Lower lobe of right lung (tissue), 2 donors: Measurements from ENCODE around the gene SMIM20. TPM values are rescaled to one million over a fixed set of nuclear protein-coding genes. Genes with fewer than 3 reads are reported as not detected.
A peak's percentile ranks its signal among the peaks of the same experiment; 100 is the strongest.
"Not testable (repeated sequence)": the region's sequence is repeated elsewhere in the genome, so short reads cannot be mapped to it uniquely, and the experiment has no call there.

ENCODE experiments used
- ATAC-seq, 2 donors: fragments of 200-7000 bp; cut with Tn5 transposase; one replicate each; pipeline ENCODE4 v1.9.1; 2020 to 2022; ENCODE audit warnings: mild to moderate bottlenecking in 2 of 2, moderate library complexity in 2 of 2
- DNase-seq: peaks from one replicate; pipeline ENCODE4 v3.0.0-alpha.2; 2020
- H3K27ac ChIP-seq: fragments of 200-600 bp; one replicate; pipeline ENCODE4 v1.8.0; 2022
- H3K27me3 ChIP-seq: fragments of 200-600 bp; one replicate; pipeline ENCODE4 v1.8.0; 2022; ENCODE audit warnings: low read depth
- H3K36me3 ChIP-seq: fragments of 200-600 bp; one replicate; pipeline ENCODE4 v1.8.0; 2022; ENCODE audit warnings: mild to moderate bottlenecking
- H3K4me1 ChIP-seq: fragments of 200-600 bp; one replicate; pipeline ENCODE4 v1.8.0; 2022
- H3K4me3 ChIP-seq: fragments of 200-600 bp; one replicate; pipeline ENCODE4 v1.8.0; 2022; ENCODE audit warnings: mild to moderate bottlenecking
- H3K9me3 ChIP-seq: fragments of 200-600 bp; one replicate; pipeline ENCODE4 v1.8.0; 2022
- intact Hi-C: fragments of 100-400 bp; cut with DNase I; formaldehyde crosslinking; loops from one replicate; pipeline ENCODE4 v1.11.0; 2022
- long read RNA-seq: library from polyadenylated mRNA; unstranded; transcript quantifications from one replicate; pipeline ENCODE4 v2.0.0, GENCODE V29; 2021
- total RNA-seq: library from RNA; stranded (reverse); fragmentation: NEBNext Ultra II Directional; extraction: Animal tissue kit (Norgen Biotek cat#: 25700); gene quantifications from one replicate; pipeline ENCODE4 v1.2.1, GENCODE V29; 2021
- TF ChIP-seq, protein P1 (sequence below): fragments of 200-600 bp; IDR thresholded peaks from one replicate; pipeline ENCODE4 v1.8.0; 2022; ENCODE audit warnings: antibody characterized with exemption, mild to moderate bottlenecking
- donor health status: DM: no; HTN: yes; CAD: no; lungs with severe emphysema.

The SMIM20 gene
- total RNA-seq = 25.7 TPM
- long read RNA-seq, transcript SMIM20-201 (3 exons, 935 nt) = major isoform, 21 of 25 reads
- long read RNA-seq, partial matches to known transcripts = 0 of 25 reads
- long read RNA-seq, other reads (novel, unspliced or antisense) = 1 of 25 reads

DNA sequence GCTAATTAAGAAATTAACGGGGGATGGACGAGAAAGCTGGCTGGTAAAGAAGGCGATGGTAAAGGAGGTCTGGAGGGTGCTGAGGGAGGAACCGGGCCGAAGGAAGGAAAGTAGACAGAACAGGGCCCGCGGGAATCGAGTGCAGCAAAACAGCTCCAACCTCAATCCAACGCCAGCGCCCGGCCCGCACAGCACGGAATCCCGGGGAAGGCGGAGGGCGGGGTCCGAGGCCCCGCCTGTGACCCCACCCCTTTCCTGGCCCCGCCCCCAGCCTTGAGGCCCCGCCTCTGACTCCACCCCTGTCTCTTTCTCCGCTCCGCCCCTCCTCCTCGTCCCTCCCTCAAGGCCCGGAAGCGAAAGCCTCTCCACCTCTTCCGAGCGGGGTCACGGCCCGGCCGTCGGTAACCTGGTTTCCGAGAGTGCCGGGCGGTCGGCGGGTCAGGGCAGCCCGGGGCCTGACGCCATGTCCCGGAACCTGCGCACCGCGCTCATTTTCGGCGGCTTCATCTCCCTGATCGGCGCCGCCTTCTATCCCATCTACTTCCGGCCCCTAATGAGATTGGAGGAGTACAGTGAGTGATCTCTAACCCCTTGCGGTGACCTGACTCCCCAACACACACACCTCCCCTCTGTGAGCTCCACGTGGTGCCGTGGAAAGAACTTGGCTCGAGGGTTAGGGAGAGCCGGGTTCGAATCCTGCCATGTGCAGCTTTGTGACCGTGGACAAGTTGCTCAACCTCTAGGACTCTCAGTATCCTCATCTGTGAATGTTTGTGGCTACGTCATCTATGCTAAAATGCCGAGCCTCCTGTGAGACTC, at the start of gene SMIM20:
TSS of gene SMIM20 (plus strand) at position 370 of the 819 bp plus-strand sequence. CDS start at position 464, 94 bp downstream.
- TF ChIP-seq, protein P1, sequence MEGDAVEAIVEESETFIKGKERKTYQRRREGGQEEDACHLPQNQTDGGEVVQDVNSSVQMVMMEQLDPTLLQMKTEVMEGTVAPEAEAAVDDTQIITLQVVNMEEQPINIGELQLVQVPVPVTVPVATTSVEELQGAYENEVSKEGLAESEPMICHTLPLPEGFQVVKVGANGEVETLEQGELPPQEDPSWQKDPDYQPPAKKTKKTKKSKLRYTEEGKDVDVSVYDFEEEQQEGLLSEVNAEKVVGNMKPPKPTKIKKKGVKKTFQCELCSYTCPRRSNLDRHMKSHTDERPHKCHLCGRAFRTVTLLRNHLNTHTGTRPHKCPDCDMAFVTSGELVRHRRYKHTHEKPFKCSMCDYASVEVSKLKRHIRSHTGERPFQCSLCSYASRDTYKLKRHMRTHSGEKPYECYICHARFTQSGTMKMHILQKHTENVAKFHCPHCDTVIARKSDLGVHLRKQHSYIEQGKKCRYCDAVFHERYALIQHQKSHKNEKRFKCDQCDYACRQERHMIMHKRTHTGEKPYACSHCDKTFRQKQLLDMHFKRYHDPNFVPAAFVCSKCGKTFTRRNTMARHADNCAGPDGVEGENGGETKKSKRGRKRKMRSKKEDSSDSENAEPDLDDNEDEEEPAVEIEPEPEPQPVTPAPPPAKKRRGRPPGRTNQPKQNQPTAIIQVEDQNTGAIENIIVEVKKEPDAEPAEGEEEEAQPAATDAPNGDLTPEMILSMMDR = no peak
- no peaks in the 10 kb centered on the region for H3K27me3 ChIP-seq
- ATAC-seq (peak; percentile 99), DNase-seq (peak; percentile 93)
- H3K9me3 ChIP-seq = no peaks in the 10 kb centered on the region
- peak within 1 kb of the TSS; percentile 90 for H3K27ac ChIP-seq
- intact Hi-C loops = no loop called here
- peaks cover 16% of the 10 kb centered on the region for H3K4me1 ChIP-seq
- H3K36me3 ChIP-seq = no peaks in the 10 kb centered on the region
- peak within 1 kb of the TSS; percentile 67 for H3K4me3 ChIP-seq

DNA sequence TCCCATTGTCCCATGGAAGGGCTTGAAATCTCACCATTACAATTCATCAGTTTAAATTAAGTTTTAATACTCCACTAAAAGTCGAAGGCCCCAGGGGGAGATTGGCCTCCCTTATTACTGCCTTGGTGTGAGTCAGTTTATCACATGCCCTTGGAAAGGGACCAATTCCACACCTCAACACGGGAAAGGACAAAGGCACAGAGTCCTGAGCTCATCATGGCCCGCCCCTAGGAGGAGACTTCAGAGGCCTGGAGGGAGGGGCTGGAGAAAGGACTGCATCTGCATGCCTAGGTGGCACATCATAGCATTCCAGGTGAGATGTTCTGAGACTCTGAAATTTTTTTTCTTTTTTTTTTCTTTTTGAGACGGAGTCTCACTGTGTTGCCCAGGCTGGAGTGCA, 48.4 kb upstream of the SMIM20 start:
- Histone ChIP-seq H3K9me3 (no peaks in the 10 kb centered on the region), H3K4me1 (peaks cover 14% of the 10 kb centered on the region), H3K4me3 (no peak overlapping the region), H3K27ac (no peak overlapping the region), H3K27me3 (no peaks in the 10 kb centered on the region), H3K36me3 (no peaks in the 10 kb centered on the region)
- peak in 1 of 2 donors; percentile 27 for ATAC-seq
- TF ChIP-seq, protein P1 = no peak
- no peak for DNase-seq
- intact Hi-C loops = no loop called here

DNA sequence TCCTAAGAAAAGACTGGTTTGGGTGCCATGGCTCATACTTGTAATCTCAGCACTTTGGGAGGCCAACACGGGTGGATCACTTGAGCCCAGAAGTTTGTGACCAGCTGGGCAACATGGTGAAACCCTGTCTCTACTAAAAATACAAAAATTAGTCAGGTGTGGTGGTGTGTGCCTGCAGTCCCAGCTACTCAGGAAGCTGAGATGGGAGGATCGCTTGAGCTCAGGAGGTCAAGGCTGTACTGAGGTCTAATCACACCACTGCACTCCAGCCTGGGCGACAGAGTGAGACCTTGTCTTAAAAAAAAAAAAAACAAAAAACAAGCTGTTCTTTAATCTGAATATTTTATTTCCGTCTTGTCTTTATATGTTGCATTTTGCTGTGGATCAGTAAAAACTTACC, 47.6 kb upstream of the SMIM20 start:
- DNase-seq, H3K4me3 ChIP-seq, H3K9me3 ChIP-seq, intact Hi-C loops, H3K36me3 ChIP-seq, H3K4me1 ChIP-seq, H3K27me3 ChIP-seq, ATAC-seq, H3K27ac ChIP-seq: not testable (repeated sequence)

DNA sequence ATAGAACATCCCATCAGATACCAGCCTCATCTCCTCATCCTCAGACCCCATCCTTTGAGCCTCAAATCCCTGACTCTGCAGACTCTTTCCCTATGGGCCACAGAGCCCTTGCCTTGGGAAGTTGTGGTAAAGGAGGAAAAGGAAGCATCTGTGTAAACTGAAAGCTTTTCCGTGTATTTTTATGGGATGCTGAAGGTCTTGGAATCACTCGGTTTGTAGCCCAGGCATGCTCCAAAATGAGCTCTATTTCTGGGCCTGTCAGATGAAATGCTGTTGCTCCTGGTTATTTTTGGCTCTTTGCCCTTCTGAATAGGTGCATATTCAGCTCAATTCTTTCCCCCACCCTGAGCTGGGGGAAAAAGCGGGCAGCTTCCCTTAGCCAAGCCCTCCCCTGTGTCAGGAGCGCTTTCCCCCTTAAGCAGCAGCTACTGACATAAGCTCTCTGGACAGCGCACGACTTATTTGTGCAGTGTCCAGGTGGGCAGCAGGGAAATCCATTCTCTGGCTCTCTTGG, 46.2 kb upstream of the SMIM20 start:
- ATAC-seq (no peak), DNase-seq (no peak)
- TF ChIP-seq, protein P1 = no peak
- intact Hi-C loops = no loop called here
- H3K36me3 ChIP-seq = no peaks in the 10 kb centered on the region
- no peak overlapping the region for H3K27ac ChIP-seq
- H3K4me3 ChIP-seq = no peak overlapping the region
- H3K4me1 ChIP-seq = peaks cover 1% of the 10 kb centered on the region
- no peaks in the 10 kb centered on the region for H3K9me3 ChIP-seq
- no peaks in the 10 kb centered on the region for H3K27me3 ChIP-seq

DNA sequence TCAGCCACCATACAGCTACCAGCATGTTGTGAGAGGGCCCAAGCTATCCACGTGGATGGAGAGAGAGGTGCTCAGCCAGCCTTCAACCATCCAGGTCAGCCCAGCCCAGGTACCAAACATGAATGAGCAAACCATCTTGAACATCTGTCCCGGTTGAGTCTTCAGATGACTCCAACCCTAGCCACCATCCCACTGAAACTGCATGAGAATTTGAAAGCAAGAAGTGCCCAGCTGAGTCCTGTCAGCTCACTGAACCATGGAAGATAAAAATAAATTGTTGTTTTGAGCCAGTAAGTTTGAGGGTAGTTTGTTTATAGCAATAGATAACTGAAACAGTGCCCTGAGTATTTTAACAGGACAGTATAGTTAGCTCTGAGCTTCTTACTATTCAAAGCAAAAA, 43.9 kb upstream of the SMIM20 start:
- no peak overlapping the region for H3K27ac ChIP-seq
- ATAC-seq (no peak), DNase-seq (no peak)
- H3K4me3 ChIP-seq = no peak overlapping the region
- intact Hi-C loops = no loop called here
- TF ChIP-seq, protein P1 = no peak
- H3K9me3 ChIP-seq = no peaks in the 10 kb centered on the region
- H3K27me3 ChIP-seq = no peaks in the 10 kb centered on the region
- no peaks in the 10 kb centered on the region for H3K36me3 ChIP-seq
- H3K4me1 ChIP-seq = peaks cover 7% of the 10 kb centered on the region
